AG09319 (cell line): ENCODE results near the gene KCTD1.

ENCODE experiments used
- DNase-seq: peaks from one replicate; pipeline ENCODE4 v3.0.0-alpha.2; 2010; ENCODE audit warnings: low read depth; ENCODE audit errors: extremely low read depth
- TF ChIP-seq, protein P1 (sequence below): IDR thresholded peaks from 2 replicates; pipeline ENCODE4 v1.5.1; 2011; ENCODE audit warnings: low read depth, mild to moderate bottlenecking, inconsistent platforms, low read length, moderate library complexity

The KCTD1 gene

DNA sequence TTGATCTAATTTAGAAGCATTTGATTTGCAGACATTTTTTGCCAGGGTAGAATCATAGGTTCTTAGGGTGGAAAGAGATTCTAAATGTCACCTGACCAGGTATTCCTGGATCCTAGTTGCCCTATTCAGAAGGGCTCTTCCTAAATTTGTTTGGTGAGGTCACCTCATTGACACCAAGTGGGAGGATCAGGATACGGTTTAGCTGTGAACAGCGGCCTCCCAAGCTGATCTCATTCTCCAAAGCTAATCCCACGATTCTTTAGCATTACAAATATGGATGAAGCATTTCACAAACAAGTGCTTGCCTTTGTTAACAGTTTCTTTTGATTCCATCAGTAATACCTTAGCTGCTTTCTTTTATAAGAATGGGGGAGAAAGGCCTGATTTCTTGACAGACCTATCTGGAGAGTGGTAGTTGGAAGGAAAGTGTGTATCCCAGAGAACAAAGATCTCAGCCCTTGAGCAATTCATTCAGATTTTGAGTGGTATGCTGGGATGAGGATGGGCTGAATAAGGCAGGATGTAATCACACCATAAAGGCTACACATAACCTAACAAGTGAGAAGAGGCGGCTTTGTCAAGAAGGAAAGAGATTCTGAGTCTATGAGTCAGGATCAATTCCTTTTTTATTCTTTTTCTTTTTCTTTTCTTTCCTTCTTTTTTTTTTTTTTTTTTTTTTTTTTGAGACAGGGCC, 16.6 kb downstream of the KCTD1 start:
- TF ChIP-seq, protein P1, sequence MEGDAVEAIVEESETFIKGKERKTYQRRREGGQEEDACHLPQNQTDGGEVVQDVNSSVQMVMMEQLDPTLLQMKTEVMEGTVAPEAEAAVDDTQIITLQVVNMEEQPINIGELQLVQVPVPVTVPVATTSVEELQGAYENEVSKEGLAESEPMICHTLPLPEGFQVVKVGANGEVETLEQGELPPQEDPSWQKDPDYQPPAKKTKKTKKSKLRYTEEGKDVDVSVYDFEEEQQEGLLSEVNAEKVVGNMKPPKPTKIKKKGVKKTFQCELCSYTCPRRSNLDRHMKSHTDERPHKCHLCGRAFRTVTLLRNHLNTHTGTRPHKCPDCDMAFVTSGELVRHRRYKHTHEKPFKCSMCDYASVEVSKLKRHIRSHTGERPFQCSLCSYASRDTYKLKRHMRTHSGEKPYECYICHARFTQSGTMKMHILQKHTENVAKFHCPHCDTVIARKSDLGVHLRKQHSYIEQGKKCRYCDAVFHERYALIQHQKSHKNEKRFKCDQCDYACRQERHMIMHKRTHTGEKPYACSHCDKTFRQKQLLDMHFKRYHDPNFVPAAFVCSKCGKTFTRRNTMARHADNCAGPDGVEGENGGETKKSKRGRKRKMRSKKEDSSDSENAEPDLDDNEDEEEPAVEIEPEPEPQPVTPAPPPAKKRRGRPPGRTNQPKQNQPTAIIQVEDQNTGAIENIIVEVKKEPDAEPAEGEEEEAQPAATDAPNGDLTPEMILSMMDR, result no peak
- DNase-seq, result no peak

DNA sequence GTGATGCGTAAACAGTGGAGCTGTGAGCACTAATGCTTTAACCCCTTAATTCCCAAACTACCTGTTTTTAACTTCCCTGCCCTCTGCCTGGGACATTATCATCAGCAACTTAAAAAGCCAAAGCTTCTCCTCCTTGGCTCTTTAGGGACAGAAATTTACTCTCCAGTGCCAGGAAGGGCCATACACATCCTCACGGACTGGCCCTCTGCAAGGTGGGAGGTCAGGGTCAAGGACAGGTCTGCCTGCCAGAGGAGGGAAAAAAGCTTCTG, 21.5 kb downstream of the KCTD1 start:
- TF ChIP-seq, protein P1, result no peak
- DNase-seq, result no peak

DNA sequence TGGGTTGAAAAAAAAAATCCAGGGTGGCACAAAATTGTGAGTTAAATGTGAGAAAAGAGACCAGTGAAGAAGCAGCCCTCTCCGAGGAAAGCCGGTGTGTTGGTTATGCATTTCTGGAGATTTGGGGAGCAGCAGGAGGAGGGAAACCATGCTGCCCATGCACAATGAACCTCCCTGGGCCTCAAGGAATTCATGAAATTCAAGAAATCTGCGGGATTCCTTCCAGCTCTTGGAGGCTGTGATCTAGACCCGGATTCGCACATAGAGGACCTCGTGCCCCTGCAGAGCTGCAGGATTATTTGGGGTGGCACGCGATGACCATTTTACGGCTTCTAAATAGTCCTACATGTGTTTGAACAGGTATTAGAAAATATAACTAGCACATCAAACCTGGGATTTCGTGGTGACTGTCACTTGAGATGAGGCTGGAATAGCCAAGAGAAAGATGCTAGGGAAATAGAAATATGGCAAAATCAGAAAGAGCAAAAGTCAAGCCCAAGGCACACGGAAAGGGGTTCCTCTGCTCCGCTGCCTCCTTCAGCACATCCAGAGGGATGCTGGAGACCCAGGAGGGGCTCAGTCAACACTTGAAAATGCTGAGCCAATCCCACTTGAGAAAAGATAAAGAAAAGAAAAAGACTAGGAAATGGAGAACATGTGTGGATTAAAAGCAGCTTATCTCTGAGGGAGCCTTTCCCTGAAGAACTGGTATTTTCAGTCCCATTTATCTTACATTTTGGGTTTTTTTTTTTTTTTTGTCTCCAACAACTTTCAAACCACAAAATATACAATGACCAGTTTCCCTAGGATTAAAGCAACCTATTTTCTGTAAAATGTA, 22.0 kb downstream of the KCTD1 start:
- DNase-seq, result no peak
- TF ChIP-seq, protein P1, result no peak

DNA sequence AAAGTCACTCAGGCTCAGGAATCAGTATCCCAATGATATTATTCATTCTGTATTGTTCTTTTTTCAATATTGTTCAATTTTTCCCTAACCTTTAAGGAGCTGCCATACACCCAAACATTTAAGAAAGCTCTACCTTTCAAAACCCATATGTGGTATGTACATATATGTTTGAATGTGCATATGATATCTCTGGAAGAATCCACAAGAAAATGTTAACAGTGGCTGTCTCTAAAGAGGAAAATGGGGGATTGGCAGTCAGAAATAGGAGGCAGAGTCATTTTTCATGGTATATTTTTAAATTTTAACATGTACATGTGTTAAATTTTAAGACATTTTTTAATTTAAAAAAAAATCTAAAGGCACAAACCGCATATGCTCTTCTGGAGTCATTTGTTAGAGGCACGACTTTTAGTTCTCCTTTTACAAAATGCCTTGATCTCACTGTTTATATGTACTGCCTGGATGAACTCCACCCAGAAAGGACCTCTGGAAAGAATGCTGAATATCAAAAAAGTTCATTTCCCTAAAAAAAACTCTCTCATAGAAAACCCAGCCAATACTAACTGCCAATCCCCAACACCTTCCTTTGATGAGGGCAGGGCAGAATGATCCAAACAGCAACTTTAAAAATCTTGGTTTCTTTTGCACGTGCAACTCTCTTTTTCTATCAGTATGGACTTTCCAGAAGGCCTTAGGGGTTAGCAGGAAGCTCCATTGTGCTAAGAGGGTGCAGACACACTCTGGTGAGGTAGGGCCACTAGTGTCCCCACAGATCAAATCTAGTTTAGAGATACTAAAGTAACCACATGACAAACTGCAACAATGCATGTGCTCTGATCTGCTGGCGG, 23.6 kb downstream of the KCTD1 start:
- no peak for DNase-seq
- TF ChIP-seq, protein P1, result no peak

DNA sequence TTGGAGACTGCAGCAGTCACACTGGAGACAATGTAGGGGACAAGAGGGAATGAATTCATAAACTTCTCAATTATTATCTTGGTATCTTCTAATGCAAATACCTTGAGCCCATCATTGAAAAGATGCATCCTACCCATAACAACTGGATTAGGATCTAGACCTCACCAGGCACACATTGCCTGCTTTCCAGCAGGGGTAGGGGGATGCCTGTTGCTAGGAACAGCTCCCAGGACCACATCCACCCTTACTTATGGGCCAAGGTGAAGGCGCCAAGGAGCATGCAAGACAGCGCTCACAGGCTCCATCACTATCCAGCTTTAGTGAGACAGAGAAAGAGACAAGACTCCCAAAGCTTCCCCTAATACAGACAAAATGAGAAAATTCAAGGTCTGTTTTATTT, 24.4 kb downstream of the KCTD1 start:
- TF ChIP-seq, protein P1, result no peak
- DNase-seq, result no peak

GRCh38 chr18:26521617-26522016, 26.7 kb downstream of the KCTD1 start:
- TF ChIP-seq, protein P1, result no peak
- DNase-seq, result no peak

- DNase-seq, result no peak
Observed at GRCh38 chr18:26520974-26521373, 27.4 kb downstream of the KCTD1 start.

More at GRCh38 chr18:26520974-26521373, 27.4 kb downstream of the KCTD1 start:
- TF ChIP-seq, protein P1, result no peak
